Spleen (tissue), 11 donors: Measurements from ENCODE around the gene FLVCR2. TPM values are rescaled to one million over a fixed set of nuclear protein-coding genes. Genes with fewer than 3 reads are reported as not detected.

Experiments used
- DNase-seq: peaks from one replicate; pipeline ENCODE4 v3.0.0-alpha.2; 2020
- H3K27ac ChIP-seq, 8 donors: fragments of 200-600 bp; sonication (generic) in 7 of 8; 1 replicate in 4 of 8; 2 replicates in 4 of 8; pipeline versions ENCODE4 v1.5.0 to v1.8.0; 2016 to 2021; ENCODE audit warnings: inconsistent platforms in 4 of 8, mild to moderate bottlenecking in 4 of 8, moderate library complexity in 1 of 8
- H3K27me3 ChIP-seq, 7 donors: fragments of 200-600 bp; sonication (generic) in 6 of 7; replicated peaks in 1 of 7; 1 replicate in 4 of 7; 2 replicates in 3 of 7; pipeline versions ENCODE4 v1.5.0 to v1.8.0; 2016 to 2021; ENCODE audit warnings: inconsistent platforms in 3 of 7, mild to moderate bottlenecking in 1 of 7
- H3K36me3 ChIP-seq, 6 donors: fragments of 200-600 bp; sonication (generic) in 5 of 6; 1 replicate in 4 of 6; 2 replicates in 2 of 6; pipeline versions ENCODE4 v1.5.0 to v1.8.0; 2016 to 2021; ENCODE audit warnings: inconsistent platforms in 2 of 6
- H3K4me1 ChIP-seq, 6 donors: fragments of 200-600 bp; sonication (generic) in 5 of 6; 1 replicate in 3 of 6; 2 replicates in 3 of 6; pipeline versions ENCODE4 v1.5.0 to v1.8.0; 2016 to 2021; ENCODE audit warnings: inconsistent platforms in 3 of 6
- H3K4me3 ChIP-seq, 8 donors: fragments of 200-600 bp; sonication (generic) in 7 of 8; 1 replicate in 4 of 8; 2 replicates in 4 of 8; pipeline versions ENCODE4 v1.5.0 to v1.8.0; 2016 to 2021; ENCODE audit warnings: inconsistent platforms in 4 of 8, mild to moderate bottlenecking in 4 of 8, moderate library complexity in 2 of 8
- H3K9me3 ChIP-seq, 8 donors: fragments of 200-600 bp; sonication (generic) in 7 of 8; 1 replicate in 4 of 8; 2 replicates in 4 of 8; pipeline versions ENCODE4 v1.5.0 to v1.8.0; 2016 to 2021; ENCODE audit warnings: inconsistent platforms in 4 of 8
- WGBS, 5 donors: extraction: QIAGEN DNeasy Blood & Tissue Kit in 3 of 5; methylation state at CpG; one replicate each; pipeline versions ENCODE4 v1.1.5 to v1.1.7; 2013 to 2018; 5-methylcytosine and 5-hydroxymethylcytosine counted together
- intact Hi-C: fragments of 100-400 bp; cut with DNase I; formaldehyde crosslinking; loops from one replicate; pipeline ENCODE4 v1.15.0; 2023; ENCODE audit warnings: low total_unique reads
- polyA plus RNA-seq, 3 donors: library from polyadenylated mRNA; stranded (reverse); fragments of 200-250 nt; gene quantifications; one replicate each; pipeline ENCODE4 v1.2.1, GENCODE V29; 2013
- small RNA-seq, 4 donors: library from RNA; depleted of rRNA; stranded (forward); fragments of <200 nt; gene quantifications; one replicate each; pipeline ENCODE3, GENCODE V24; 2016
- total RNA-seq, 7 donors: library from RNA; depleted of rRNA in 3 of 7; stranded (reverse); fragments of >200 nt in 3 of 7; fragmentation: NEBNext Ultra II Directional in 4 of 7; extraction: Animal tissue kit (Norgen Biotek cat#: 25700) in 4 of 7; gene quantifications; one replicate each; pipeline versions ENCODE4 v1.1.0 to v1.2.1, GENCODE V29; 2016 to 2021
- TF ChIP-seq, protein P1 (sequence below), 11 experiments: fragments of 200-600 bp in 7 of 11; fragments of 450-650 bp in 4 of 11; sonication (generic) in 4 of 11; IDR thresholded peaks in 8 of 11; conservative IDR thresholded peaks in 3 of 11; 1 replicate in 7 of 11; 2 replicates in 4 of 11; pipeline versions ENCODE4 v1.4.0 to v1.8.0; 2016 to 2021; ENCODE audit warnings: antibody characterized with exemption in 11 of 11, inconsistent platforms in 4 of 11, mild to moderate bottlenecking in 1 of 11
- donor health status: healthy with polysubstance abuse.
- donor health status: DM: no; HTN: no; CAD: no; lungs with moderate emphysema.
- donor health status: DM: no; HTN: no; CAD: no.
- donor health status: Bipolar disorder and iron deficiency.
- donor health status: healthy.
- donor health status: DM: no; HTN: no; CAD: no.
- donor health status: DM: yes; HTN: yes; CAD: no.

Gene FLVCR2
- total and polyA plus RNA-seq, 10 donors: 4.8 to 47.9 (median 30.2) TPM

DNA sequence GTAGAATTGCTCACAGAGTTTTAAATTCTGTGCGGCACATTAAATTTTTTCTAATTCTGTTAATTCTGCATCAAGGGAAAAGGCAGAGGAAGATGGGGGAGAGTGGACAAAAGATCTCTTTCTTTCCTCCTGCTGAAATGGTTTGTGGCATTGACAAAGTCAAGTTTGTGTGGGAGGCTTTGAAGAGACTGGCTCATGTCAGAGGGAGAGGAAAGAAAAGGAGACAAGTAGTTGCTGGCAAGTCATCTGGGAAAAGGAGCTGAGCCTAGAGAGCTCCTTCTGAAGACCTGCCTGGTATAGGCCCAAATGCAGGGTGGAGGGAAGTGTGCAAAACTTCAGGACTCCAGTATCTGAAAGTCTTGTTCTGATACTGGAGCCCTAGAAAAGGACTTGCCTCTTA lies 119.0 kb downstream of the FLVCR2 start:
- peaks cover 0 to 84% (median 23%) of the 10 kb centered on the region in 6 donors for H3K36me3 ChIP-seq
- peaks cover 0 to 18% (median 14%) of the 10 kb centered on the region in 8 donors for H3K9me3 ChIP-seq
- intact Hi-C loops: no loop called here
- H3K4me1 ChIP-seq: peaks cover 0 to 12% (median 3%) of the 10 kb centered on the region in 6 donors
- no peak for DNase-seq
- H3K27me3 ChIP-seq: no peaks in the 10 kb centered on the region
- H3K4me3 ChIP-seq: no peak overlapping the region
- TF ChIP-seq, protein P1, sequence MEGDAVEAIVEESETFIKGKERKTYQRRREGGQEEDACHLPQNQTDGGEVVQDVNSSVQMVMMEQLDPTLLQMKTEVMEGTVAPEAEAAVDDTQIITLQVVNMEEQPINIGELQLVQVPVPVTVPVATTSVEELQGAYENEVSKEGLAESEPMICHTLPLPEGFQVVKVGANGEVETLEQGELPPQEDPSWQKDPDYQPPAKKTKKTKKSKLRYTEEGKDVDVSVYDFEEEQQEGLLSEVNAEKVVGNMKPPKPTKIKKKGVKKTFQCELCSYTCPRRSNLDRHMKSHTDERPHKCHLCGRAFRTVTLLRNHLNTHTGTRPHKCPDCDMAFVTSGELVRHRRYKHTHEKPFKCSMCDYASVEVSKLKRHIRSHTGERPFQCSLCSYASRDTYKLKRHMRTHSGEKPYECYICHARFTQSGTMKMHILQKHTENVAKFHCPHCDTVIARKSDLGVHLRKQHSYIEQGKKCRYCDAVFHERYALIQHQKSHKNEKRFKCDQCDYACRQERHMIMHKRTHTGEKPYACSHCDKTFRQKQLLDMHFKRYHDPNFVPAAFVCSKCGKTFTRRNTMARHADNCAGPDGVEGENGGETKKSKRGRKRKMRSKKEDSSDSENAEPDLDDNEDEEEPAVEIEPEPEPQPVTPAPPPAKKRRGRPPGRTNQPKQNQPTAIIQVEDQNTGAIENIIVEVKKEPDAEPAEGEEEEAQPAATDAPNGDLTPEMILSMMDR (IDR thresholded peaks at IDR 0.05 in 8 of 11, conservative IDR thresholded peaks at IDR 0.05 in 3 of 11): no peak
- no peak overlapping the region for H3K27ac ChIP-seq
- WGBS, 5 donors: 84 to 94% (median 88%) methylated on average over 1 of the region's 1 CpG

Small RNA genes within 50 kb of the gene (small RNA-seq; reads per million reads assigned to genes)
- gene RNA5SP387: 0 to 1.4 (median 0.53) reads per million in 4 donors

Other genes starting within 250 kb of the FLVCR2 start
- 100 to 1,000 TPM in 4 of 7 donors, 10 to 100 TPM in 3; 52.6 to 144 (median 123) TPM for gene JDP2, start 150.6 kb upstream of the FLVCR2 start, total RNA-seq
- gene JDP2, start 150.6 kb upstream of the FLVCR2 start, polyA plus RNA-seq: 10 to 100 TPM; 18.2 to 89.1 (median 32.2) TPM
- 10 to 100 TPM; 14.4 to 67.9 (median 28.0) TPM for gene BATF, start 56.2 kb upstream of the FLVCR2 start, total RNA-seq
- 10 to 100 TPM; 39.5 to 49.2 (median 44.2) TPM for gene BATF, start 56.2 kb upstream of the FLVCR2 start, polyA plus RNA-seq
- gene ERG28, start 82.3 kb downstream of the FLVCR2 start, total RNA-seq: 1 to 10 TPM; 6.1 to 8.6 (median 7.1) TPM
- 10 to 100 TPM in 1 of 3 donors, 1 to 10 TPM in 2; 8.7 to 11.1 (median 9.4) TPM for gene ERG28, start 82.3 kb downstream of the FLVCR2 start, polyA plus RNA-seq
- gene TTLL5, start 82.6 kb downstream of the FLVCR2 start, total RNA-seq: 10 to 100 TPM; 23.5 to 44.1 (median 36.2) TPM
- 1 to 10 TPM; 4.5 to 7.1 (median 5.8) TPM for gene TTLL5, start 82.6 kb downstream of the FLVCR2 start, polyA plus RNA-seq